ENCODE data around the gene TM9SF4. TPM values are rescaled to one million over a fixed set of nuclear protein-coding genes. Genes with fewer than 3 reads are reported as not detected.

TM9SF4 gene
- total and polyA plus RNA-seq, 2 of the 8 experiments (the other 6 are each of a cell fraction or from before 2014, with no cell fraction given), result 38.4 to 68.7 TPM

GRCh38 chr20:32091888-32092346, 17.6 kb upstream of the TM9SF4 start (continued):
- TF ChIP-seq ATF2 (IDR thresholded peaks at IDR 0.05; ENCODE audit: low read length), result 0 out of 2 replicates have a peak, but pooled peaks have one; percentile 43
- TF ChIP-seq FOSL1 (IDR thresholded peaks at IDR 0.05; ENCODE audit: insufficient read depth, low read depth, low read length), result no peak
- no peak for TF ChIP-seq HDAC2 (IDR thresholded peaks at IDR 0.05; ENCODE audit: borderline replicate concordance in 1 of 2, low read depth in 2 of 2, low read length in 2 of 2)
- peak; percentile 72 for TF ChIP-seq YY1 (IDR thresholded peaks at IDR 0.05; ENCODE audit: low read depth, low read length)
- TF ChIP-seq RFX5 (IDR thresholded peaks at IDR 0.05; ENCODE audit: borderline replicate concordance, low read depth, low read length), result no peak
- TF ChIP-seq JUN (IDR thresholded peaks at IDR 0.05; ENCODE audit: low read depth, low read length), result no peak
- TF ChIP-seq KDM1A (IDR thresholded peaks at IDR 0.05; ENCODE audit: borderline replicate concordance, low read length), result no peak
- peak; percentile 49; the same call in 1 of the 2 replicates for TF ChIP-seq SP1 (IDR thresholded peaks at IDR 0.05; ENCODE audit: low read depth, low read length)
- TF ChIP-seq RNF2 (IDR thresholded peaks at IDR 0.05; ENCODE audit: borderline replicate concordance, low read depth, low read length, missing control alignments, poor library complexity, severe bottlenecking), result no peak
- TF ChIP-seq KDM5A (IDR thresholded peaks at IDR 0.05; ENCODE audit: low read length), result no peak
- TF ChIP-seq E2F6 (IDR thresholded peaks at IDR 0.05), result no peak
- TF ChIP-seq RAD21 (IDR thresholded peaks at IDR 0.05 in 1 of 2, conservative IDR thresholded peaks at IDR 0.05 in 1 of 2; ENCODE audit: low read depth in 2 of 2, low read length in 2 of 2), result peak; percentile 89 to 93
- TF ChIP-seq POU5F1 (IDR thresholded peaks at IDR 0.05; ENCODE audit: low read depth, low read length), result no peak
- no peak for TF ChIP-seq RBBP5 (IDR thresholded peaks at IDR 0.05; ENCODE audit: borderline replicate concordance, low read depth, low read length)
- no peak for TF ChIP-seq SAP30 (IDR thresholded peaks at IDR 0.05; ENCODE audit: insufficient read depth, insufficient replicate concordance, low read length)
- peak; percentile 20; the same call in 1 of the 2 replicates for TF ChIP-seq CEBPB (IDR thresholded peaks at IDR 0.05; ENCODE audit: low read depth, low read length)
- TF ChIP-seq TCF12 (IDR thresholded peaks at IDR 0.05; ENCODE audit: low read depth, low read length), result no peak
- TF ChIP-seq SRF (IDR thresholded peaks at IDR 0.05; ENCODE audit: low read depth, low read length), result no peak
- TF ChIP-seq CHD1 (IDR thresholded peaks at IDR 0.05; ENCODE audit: low read depth, low read length), result no peak
- TF ChIP-seq SP2 (IDR thresholded peaks at IDR 0.05; ENCODE audit: low read length), result no peak
- no peak for TF ChIP-seq GABPA (IDR thresholded peaks at IDR 0.05; ENCODE audit: borderline replicate concordance, insufficient read depth, low read length)
- no peak for TF ChIP-seq CHD2 (IDR thresholded peaks at IDR 0.05; ENCODE audit: low read length)
- no peak for TF ChIP-seq BRCA1 (IDR thresholded peaks at IDR 0.05; ENCODE audit: low read depth, low read length)

All from H1 (cell line).